K562 treated with DMSO at 1 percent for 4 hours (cell line): ENCODE data around the gene RXRB. TPM values are rescaled to one million over a fixed set of nuclear protein-coding genes. Genes with fewer than 3 reads are reported as not detected.

Experiments used
- total RNA-seq: library from RNA; unstranded; fragments of 300-600 nt; gene quantifications from 2 replicates; pipeline ENCODE4 v1.2.3, GENCODE V29; 2022; ENCODE audit not compliant: insufficient read depth

RXRB gene
- total RNA-seq: 26.4 and 32.8 TPM in 2 replicates

DNA sequence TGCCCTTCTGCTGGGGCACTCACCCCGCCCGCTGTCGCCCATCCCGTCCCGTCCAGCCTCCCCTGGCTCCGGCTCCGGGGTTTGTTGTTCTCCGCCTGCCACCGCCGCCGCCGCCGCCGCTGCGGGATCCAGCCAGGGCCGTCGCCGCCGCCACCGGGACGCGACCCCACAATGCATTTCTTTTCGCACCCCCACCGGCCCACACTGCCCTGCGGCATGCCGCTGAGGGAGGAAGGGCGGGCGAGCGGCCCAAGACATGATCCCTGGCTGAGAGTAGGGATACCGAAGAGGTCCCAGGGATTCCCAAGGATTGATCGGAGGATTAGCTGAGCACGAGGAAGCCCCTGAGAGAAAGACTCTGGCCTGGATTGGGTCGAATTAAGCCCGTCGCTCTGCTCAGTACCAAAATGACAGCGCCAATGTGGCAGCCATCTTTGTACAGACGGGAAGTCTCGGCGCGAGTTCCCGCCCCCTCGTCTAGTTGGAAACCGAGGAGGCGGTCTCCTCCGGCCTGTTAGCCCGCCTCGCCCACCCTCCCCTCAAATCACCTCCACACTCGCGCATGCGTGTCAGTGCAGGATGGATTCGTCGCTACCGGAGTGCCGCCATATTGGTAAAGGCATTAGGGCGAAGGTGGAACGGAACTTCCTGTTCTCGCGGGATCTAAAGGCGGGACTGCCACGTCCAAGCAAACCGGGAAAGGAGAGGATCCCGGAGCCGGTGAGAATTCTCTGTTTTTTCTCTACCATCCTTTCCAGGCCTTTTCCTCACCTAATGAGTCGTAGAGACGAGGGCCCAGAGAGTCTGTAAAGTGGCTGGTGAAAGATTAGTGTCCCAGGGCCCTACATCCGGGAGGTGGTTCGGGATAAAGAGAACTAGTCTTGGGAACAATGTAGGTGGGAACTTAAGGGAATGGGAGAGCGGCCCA is at the start of gene RXRB, which contains the start of gene SLC39A7:
TSS of gene RXRB (minus strand) at position 447 of the 928 bp plus-strand sequence. CDS start at position 258, 189 bp downstream.
TSS of gene SLC39A7 (plus strand) at position 649 of the 928 bp plus-strand sequence. CDS start 379 bp downstream, outside the sequence.

DNA sequence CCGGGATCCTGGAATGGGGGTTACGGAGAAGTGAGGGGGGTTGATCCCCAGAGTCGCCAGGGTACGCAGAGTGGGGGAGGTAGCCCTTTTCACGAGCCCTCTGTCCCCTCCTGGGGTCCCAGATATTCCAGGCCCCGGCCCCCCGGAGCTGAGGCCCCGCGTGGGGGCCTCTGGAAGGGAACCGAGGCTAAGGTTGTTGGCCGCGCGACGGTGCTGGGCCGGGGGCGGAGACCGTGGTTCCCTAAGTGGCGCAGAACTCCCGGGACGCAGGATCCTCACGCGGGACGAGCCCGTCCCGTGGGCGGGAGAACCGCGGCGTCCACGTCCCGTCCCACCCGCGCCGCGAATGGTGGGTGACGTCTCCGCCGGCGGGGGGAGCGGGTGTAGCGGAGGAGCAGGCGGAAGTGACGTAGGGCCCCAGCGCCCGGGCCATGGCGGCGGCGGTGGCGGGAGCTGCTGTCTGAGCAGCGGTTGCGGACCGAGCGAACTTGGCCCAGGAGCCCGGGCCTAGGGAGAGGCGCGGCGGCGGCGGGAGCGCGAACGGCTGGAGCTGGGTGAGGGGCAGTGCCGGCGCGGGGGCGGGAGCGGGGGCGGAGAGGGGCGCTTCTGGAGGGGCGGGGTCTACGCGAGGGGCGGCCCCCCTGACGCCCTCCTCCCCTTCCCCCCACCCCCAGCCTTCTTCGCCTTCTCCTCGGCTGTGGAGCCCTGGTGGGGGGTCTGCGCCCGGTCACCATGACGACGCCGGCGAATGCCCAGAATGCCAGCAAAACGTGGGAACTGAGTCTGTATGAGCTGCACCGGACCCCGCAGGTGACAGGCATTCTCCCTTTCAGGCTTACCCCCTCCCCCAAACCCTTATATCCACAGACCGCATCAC is 7.9 kb upstream of the RXRB start, which contains the start of gene RING1:
TSS of gene RING1 (plus strand) at position 410 of the 877 bp plus-strand sequence. CDS start at position 733, 323 bp downstream.

DNA sequence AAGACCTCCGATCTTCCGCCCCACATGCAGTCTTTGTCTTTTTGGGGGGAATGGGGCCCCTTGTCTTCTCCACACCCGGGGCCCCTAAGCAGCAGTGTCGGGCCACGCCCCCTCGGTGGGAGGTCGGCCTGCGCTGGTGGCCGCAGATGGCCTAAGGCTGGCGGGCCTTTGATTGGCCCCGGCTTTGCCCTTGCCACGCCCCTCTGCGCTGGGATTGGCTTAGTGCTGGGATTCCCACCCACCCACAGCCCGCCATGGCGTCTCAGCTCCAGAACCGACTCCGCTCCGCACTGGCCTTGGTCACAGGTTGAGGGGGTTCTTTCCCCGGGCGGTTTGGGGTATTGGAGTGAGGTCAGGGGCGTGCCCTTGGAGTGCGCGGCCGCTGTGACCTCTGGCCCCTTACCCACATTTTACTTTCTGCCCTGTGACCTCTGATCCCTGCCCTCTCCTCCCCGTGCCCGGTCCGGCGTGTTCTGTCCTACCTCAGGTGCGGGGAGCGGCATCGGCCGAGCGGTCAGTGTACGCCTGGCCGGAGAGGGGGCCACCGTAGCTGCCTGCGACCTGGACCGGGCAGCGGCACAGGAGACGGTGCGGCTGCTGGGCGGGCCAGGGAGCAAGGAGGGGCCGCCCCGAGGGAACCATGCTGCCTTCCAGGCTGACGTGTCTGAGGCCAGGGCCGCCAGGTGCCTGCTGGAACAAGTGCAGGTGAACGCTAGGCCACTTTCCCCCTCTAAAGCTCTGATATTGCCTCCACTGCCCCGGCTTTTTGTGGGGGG is 4.1 kb upstream of the RXRB start, which contains the start of gene HSD17B8:
TSS of gene HSD17B8 (plus strand) at position 241 of the 776 bp plus-strand sequence. CDS start at position 255, 14 bp downstream.

DNA sequence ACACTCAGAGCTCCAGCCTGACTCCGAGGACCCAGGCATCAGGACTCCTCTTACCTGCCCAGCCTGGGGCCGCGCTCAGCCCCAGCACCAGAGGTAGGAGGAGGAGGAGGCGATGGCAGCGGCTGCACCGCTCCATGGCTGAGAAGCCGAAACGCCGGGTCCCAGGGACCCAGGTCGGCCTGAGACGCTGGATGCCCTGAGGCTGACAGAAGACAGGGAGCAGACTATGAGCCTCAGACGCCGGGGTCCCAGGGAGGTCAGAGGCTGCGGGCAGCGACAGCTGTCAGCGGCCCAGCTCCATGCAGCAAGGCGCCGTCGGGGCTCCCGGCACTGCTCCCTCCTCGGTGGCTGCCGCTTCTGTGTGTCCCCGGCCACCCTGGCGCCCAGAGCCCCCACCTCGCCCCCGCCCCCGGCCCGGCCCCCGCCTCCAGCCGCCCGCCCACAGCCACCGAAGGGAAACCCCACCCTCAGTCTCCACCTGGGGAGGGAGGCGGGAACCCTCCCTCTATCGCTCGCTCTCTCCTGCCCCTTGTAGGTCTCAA is 8.3 kb downstream of the RXRB start, which contains the start of gene COL11A2:
TSS of gene COL11A2 (minus strand) at position 363 of the 542 bp plus-strand sequence. CDS start at position 136, 227 bp downstream.

Other genes starting within 250 kb of the RXRB start
- 0.75 TPM in 1 of 2 replicates, not detected in the other for gene HLA-DMA, start 247.6 kb downstream of the RXRB start, total RNA-seq
- 180 and 276 TPM in 2 replicates for gene BRD2, start 232.1 kb downstream of the RXRB start, total RNA-seq
- not detected in 2 replicates for gene HLA-DOA, start 191.1 kb downstream of the RXRB start, total RNA-seq
- not detected in 2 replicates for gene HLA-DPA1, start 127.0 kb downstream of the RXRB start, total RNA-seq
- not detected in 2 replicates for gene HLA-DPB1, start 124.7 kb downstream of the RXRB start, total RNA-seq
- gene COL11A2, start 8.2 kb downstream of the RXRB start, total RNA-seq: 0.17 and 0.19 TPM in 2 replicates
- 148 and 178 TPM in 2 replicates for gene SLC39A7, start 202 bp upstream of the RXRB start, total RNA-seq
- gene HSD17B8, start 4.0 kb upstream of the RXRB start, total RNA-seq: 10.2 and 19.0 TPM in 2 replicates
- 48.6 and 58.0 TPM in 2 replicates for gene RING1, start 7.8 kb upstream of the RXRB start, total RNA-seq
- 25.9 and 40.7 TPM in 2 replicates for gene VPS52, start 71.2 kb upstream of the RXRB start, total RNA-seq
- gene RPS18, start 71.4 kb upstream of the RXRB start, total RNA-seq: 12,597 and 13,607 TPM in 2 replicates
- 0.64 and 1.3 TPM in 2 replicates for gene B3GALT4, start 76.5 kb upstream of the RXRB start, total RNA-seq
- gene WDR46, start 88.6 kb upstream of the RXRB start, total RNA-seq: 53.8 and 54.5 TPM in 2 replicates
- gene PFDN6, start 88.9 kb upstream of the RXRB start, total RNA-seq: 155 and 182 TPM in 2 replicates
- 31.0 and 34.6 TPM in 2 replicates for gene RGL2, start 98.3 kb upstream of the RXRB start, total RNA-seq
- 141 and 157 TPM in 2 replicates for gene TAPBP, start 113.4 kb upstream of the RXRB start, total RNA-seq
- 6.4 and 8.1 TPM in 2 replicates for gene ZBTB22, start 117.1 kb upstream of the RXRB start, total RNA-seq
- 48.7 and 57.6 TPM in 2 replicates for gene DAXX, start 122.3 kb upstream of the RXRB start, total RNA-seq
- gene KIFC1, start 191.2 kb upstream of the RXRB start, total RNA-seq: 83.0 and 95.7 TPM in 2 replicates
- 62.6 and 67.2 TPM in 2 replicates for gene PHF1, start 210.3 kb upstream of the RXRB start, total RNA-seq
- 395 and 427 TPM in 2 replicates for gene CUTA, start 217.4 kb upstream of the RXRB start, total RNA-seq
- gene SYNGAP1, start 219.4 kb upstream of the RXRB start, total RNA-seq: 6.6 and 10.9 TPM in 2 replicates